GM23338 (cell line): Measurements from ENCODE around the gene ARMC8.

Experiments used
- CREB1 ChIP-seq: fragments of 250-450 bp; sonication (Bioruptor Pico); IDR thresholded peaks from 2 replicates; pipeline ENCODE4 v1.5.0; 2020; ENCODE audit warnings: low read depth, mild to moderate bottlenecking, moderate library complexity
- CTCF ChIP-seq, 2 experiments: fragments of 200-600 bp in 1 of 2; sonication (generic) in 1 of 2; conservative IDR thresholded peaks; 2 replicates each; pipeline versions ENCODE4 v1.5.1 to v1.6.1; 2016 to 2017; ENCODE audit warnings: antibody characterized with exemption in 2 of 2, low read depth in 2 of 2, mild to moderate bottlenecking in 2 of 2, moderate library complexity in 1 of 2
- EZH2 ChIP-seq: fragments of 200-600 bp; sonication (generic); IDR thresholded peaks from one replicate; pipeline ENCODE4 v1.8.0; 2017; ENCODE audit warnings: antibody characterized with exemption, mild to moderate bottlenecking, low read depth; ENCODE audit not compliant: unreplicated experiment
- EZH2phosphoT487 ChIP-seq: fragments of 200-600 bp; sonication (generic); IDR thresholded peaks from one replicate; pipeline ENCODE4 v1.8.1; 2018; ENCODE audit warnings: antibody characterized with exemption; ENCODE audit not compliant: unreplicated experiment
- REST ChIP-seq: IDR thresholded peaks from one replicate; pipeline ENCODE4 v1.6.1; 2018; ENCODE audit warnings: antibody characterized with exemption; ENCODE audit not compliant: unreplicated experiment

GRCh38 chr3:138259126-138259525 is 72.0 kb downstream of the ARMC8 start:
- TF ChIP-seq CTCF (conservative IDR thresholded peaks at IDR 0.05; ENCODE audit: low read depth in 2 of 2) (no peak), EZH2 (no peak), EZH2phosphoT487 (no peak), CREB1 (CRISPR knock-in tag) (no peak), REST (no peak)
